Daoy (cell line): ENCODE measurements around the gene PEX26. TPM values are rescaled to one million over a fixed set of nuclear protein-coding genes. Genes with fewer than 3 reads are reported as not detected.
A peak's percentile ranks its signal among the peaks of the same experiment; 100 is the strongest.
"Not testable (repeated sequence)": the region's sequence is repeated elsewhere in the genome, so short reads cannot be mapped to it uniquely, and the experiment has no call there.

Source experiments
- DNase-seq: peaks from one replicate; pipeline ENCODE4 v3.0.0-alpha.2; 2015; ENCODE audit warnings: low read depth
- total RNA-seq: library from RNA; depleted of rRNA; stranded (reverse); fragments of >200 nt; shearing (Covaris generic); gene quantifications from 2 replicates; pipeline ENCODE4 v1.2.3, GENCODE V29; 2014; rRNA removed

The PEX26 gene
- 15.4 and 20.8 TPM in 2 replicates for total RNA-seq

- DNase-seq = peak; percentile 96
Observed at GRCh38 chr22:18077639-18078328, at the start of gene PEX26. Gene PEX26 (plus strand): TSS chr22:18077990. CDS start chr22:18078377, 387 bp downstream.

- DNase-seq = no peak
Observed at GRCh38 chr22:18028817-18029527, 48.8 kb upstream of the PEX26 start.

- DNase-seq = no peak
Observed at GRCh38 chr22:18029686-18030267, 48.0 kb upstream of the PEX26 start.

- peak; percentile 99 for DNase-seq
Observed at GRCh38 chr22:18031695-18032454, 45.9 kb upstream of the PEX26 start.

GRCh38 chr22:18032455-18033101 is 45.2 kb upstream of the PEX26 start:
- DNase-seq = peak; percentile 94

- peak; percentile 20 for DNase-seq
Observed at GRCh38 chr22:18033204-18033998, 44.4 kb upstream of the PEX26 start.

GRCh38 chr22:18034076-18034475 is 43.7 kb upstream of the PEX26 start:
- DNase-seq = no peak

GRCh38 chr22:18035751-18036150 is 42.0 kb upstream of the PEX26 start:
- DNase-seq = peak; percentile 41

GRCh38 chr22:18040898-18041297 is 36.9 kb upstream of the PEX26 start:
- not testable (repeated sequence) for DNase-seq

GRCh38 chr22:18042685-18043084 is 35.1 kb upstream of the PEX26 start:
- no peak for DNase-seq

- no peak for DNase-seq
Observed at GRCh38 chr22:18044548-18045271, 33.1 kb upstream of the PEX26 start.

- no peak for DNase-seq
Observed at GRCh38 chr22:18045794-18046193, 32.0 kb upstream of the PEX26 start.

- no peak for DNase-seq
Observed at GRCh38 chr22:18048041-18048440, 29.7 kb upstream of the PEX26 start.

GRCh38 chr22:18048441-18048898 is 29.3 kb upstream of the PEX26 start:
- DNase-seq = no peak

- DNase-seq = no peak
Observed at GRCh38 chr22:18050065-18050464, 27.7 kb upstream of the PEX26 start.

- DNase-seq = not testable (repeated sequence)
Observed at GRCh38 chr22:18051113-18051512, 26.7 kb upstream of the PEX26 start.

GRCh38 chr22:18053216-18053946 is 24.4 kb upstream of the PEX26 start:
- DNase-seq = not testable (repeated sequence)

- no peak for DNase-seq
Observed at GRCh38 chr22:18055619-18056160, 22.1 kb upstream of the PEX26 start.

- peak; percentile 81 for DNase-seq
Observed at GRCh38 chr22:18056161-18056666, 21.6 kb upstream of the PEX26 start.
